Measurements from ENCODE around the gene DDOST. TPM values are rescaled to one million over a fixed set of nuclear protein-coding genes. Genes with fewer than 3 reads are reported as not detected.

Gene DDOST
- total RNA-seq, 1 donor from 2014 or later, result 161 TPM

- Histone ChIP-seq H3K36me3 (no peaks in the 10 kb centered on the region), H3K27me3 (no peaks in the 10 kb centered on the region), H3K4me1 (no peaks in the 10 kb centered on the region), H3K4me3 (no peak overlapping the region), H3K27ac (no peak overlapping the region), H3K9me3 (no peaks in the 10 kb centered on the region)
- intact Hi-C loops (cut with DNase I), result no loop called here
- TF ChIP-seq, protein P1, sequence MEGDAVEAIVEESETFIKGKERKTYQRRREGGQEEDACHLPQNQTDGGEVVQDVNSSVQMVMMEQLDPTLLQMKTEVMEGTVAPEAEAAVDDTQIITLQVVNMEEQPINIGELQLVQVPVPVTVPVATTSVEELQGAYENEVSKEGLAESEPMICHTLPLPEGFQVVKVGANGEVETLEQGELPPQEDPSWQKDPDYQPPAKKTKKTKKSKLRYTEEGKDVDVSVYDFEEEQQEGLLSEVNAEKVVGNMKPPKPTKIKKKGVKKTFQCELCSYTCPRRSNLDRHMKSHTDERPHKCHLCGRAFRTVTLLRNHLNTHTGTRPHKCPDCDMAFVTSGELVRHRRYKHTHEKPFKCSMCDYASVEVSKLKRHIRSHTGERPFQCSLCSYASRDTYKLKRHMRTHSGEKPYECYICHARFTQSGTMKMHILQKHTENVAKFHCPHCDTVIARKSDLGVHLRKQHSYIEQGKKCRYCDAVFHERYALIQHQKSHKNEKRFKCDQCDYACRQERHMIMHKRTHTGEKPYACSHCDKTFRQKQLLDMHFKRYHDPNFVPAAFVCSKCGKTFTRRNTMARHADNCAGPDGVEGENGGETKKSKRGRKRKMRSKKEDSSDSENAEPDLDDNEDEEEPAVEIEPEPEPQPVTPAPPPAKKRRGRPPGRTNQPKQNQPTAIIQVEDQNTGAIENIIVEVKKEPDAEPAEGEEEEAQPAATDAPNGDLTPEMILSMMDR (IDR thresholded peaks at IDR 0.05), result no peak
- no peak for ATAC-seq
- DNase-seq, result no peak
These were observed 28.5 kb upstream of the DDOST start for GRCh38 chr1:20689645-20690056.

DNA sequence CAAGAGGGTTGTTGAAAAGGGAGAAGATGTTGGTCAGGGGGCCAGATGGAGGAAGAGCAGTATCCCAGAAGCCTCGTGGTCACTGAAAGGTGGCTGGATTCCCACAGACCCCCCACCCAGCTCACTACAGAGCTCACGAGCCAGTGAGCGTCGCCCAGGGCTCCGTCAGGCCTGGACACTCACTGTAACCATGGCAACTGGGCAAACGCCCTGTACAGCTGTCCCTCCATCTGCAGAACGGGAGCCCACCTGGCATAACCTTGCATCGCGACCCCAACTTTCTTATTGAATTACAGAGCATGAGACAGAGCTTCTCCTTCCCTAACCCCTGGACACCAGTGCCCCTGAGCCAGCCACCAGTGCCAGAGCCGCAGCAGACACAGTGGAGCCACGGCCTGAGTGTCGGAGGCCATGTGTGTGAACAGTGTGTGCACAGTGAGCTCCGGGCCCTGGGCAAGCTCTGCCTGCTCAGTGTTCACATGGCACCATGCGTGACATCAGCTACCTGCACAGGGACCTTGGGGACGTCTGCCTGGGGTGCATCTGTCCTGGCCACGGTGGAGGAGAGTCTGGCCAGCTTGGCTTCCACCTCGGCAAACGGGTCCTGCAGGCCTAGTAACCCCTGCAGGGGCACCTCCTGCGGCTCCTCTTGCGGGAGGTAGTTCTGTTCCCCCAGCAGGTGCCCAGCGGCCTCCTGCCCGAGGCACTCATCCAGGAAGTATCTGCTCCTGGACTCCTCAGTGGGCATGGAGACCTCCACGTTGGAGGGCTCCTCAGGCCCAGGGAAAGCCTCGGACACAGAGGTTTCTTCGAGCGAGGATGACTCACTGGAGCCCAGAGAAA lies 25.9 kb upstream of the DDOST start:
- H3K36me3 ChIP-seq, result no peaks in the 10 kb centered on the region
- no peak overlapping the region for H3K4me3 ChIP-seq
- H3K4me1 ChIP-seq, result no peaks in the 10 kb centered on the region
- ATAC-seq (no peak), DNase-seq (no peak)
- TF ChIP-seq, protein P1 (IDR thresholded peaks at IDR 0.05), result no peak
- no peaks in the 10 kb centered on the region for H3K9me3 ChIP-seq
- no peak overlapping the region for H3K27ac ChIP-seq
- H3K27me3 ChIP-seq, result no peaks in the 10 kb centered on the region
- intact Hi-C loops (cut with DNase I), result no loop called here

DNA sequence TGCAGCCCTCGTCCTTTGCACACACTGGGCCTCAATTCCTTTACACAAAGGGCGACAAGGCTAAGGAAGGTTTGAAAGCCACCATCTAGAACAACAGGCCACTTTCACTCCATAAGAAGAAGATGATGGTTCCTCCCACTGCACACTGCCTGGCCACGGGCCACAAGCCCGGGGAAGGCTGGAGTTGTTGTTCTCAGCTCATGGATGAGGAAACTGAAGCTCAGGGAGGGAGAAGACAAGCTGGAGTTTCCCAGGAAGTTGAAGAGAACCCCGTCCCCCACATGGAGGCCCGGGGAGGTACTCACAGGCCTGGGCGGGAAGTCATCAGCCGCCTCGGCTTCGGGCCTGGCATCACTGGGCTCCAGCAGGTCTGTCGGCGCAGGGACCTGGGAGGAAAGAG lies 24.6 kb upstream of the DDOST start:
- TF ChIP-seq, protein P1 (IDR thresholded peaks at IDR 0.05), result no peak
- DNase-seq (no peak), ATAC-seq (no peak)
- no peaks in the 10 kb centered on the region for H3K27me3 ChIP-seq
- H3K4me3 ChIP-seq, result no peak overlapping the region
- peak overlapping the region; percentile 75 for H3K27ac ChIP-seq
- H3K36me3 ChIP-seq, result no peaks in the 10 kb centered on the region
- no peaks in the 10 kb centered on the region for H3K4me1 ChIP-seq
- intact Hi-C loops (cut with DNase I), result no loop called here
- no peaks in the 10 kb centered on the region for H3K9me3 ChIP-seq

DNA sequence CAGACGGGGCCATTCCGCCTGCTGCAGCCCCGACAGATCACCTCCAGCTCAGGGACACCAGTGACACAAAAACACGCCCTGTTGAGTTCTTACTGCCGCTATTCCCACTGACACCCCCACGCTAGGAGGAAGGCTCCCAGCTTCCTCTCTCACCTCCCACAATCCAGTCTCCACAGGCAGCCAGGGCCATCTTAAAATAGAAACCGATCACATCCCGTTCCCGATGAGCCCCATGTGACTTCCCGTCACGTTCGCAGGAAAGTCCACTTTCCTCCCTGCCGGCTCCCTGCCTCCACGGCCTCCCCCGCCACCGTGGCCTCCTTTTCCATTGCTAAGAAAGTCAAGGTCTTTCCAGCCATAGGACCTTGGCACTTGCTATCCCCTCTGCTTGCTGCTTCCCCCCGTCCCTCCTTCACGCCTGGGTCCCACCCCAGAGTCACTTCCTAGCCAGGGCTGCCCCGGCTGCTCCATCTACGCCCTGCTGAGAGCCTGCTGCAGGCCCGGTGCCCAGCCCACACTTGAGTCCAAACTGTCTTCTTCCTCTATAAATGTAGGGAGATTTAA lies 24.0 kb upstream of the DDOST start:
- Histone ChIP-seq H3K27ac (peak overlapping the region; percentile 75), H3K36me3 (no peaks in the 10 kb centered on the region), H3K9me3 (no peaks in the 10 kb centered on the region), H3K4me3 (peak overlapping the region; percentile 43), H3K27me3 (no peaks in the 10 kb centered on the region), H3K4me1 (no peaks in the 10 kb centered on the region)
- ATAC-seq (peak; percentile 50), DNase-seq (peak; percentile 60)
- intact Hi-C loops (cut with DNase I), result no loop called here
- TF ChIP-seq, protein P1 (IDR thresholded peaks at IDR 0.05), result no peak

- ATAC-seq (peak; percentile 4), DNase-seq (no peak)
- Histone ChIP-seq H3K27ac (peak overlapping the region; percentile 75), H3K4me3 (peak overlapping the region; percentile 43), H3K27me3 (no peaks in the 10 kb centered on the region), H3K36me3 (no peaks in the 10 kb centered on the region), H3K9me3 (no peaks in the 10 kb centered on the region), H3K4me1 (no peaks in the 10 kb centered on the region)
- TF ChIP-seq, protein P1 (IDR thresholded peaks at IDR 0.05), result no peak
- intact Hi-C loops (cut with DNase I), result no loop called here
These were observed 23.5 kb upstream of the DDOST start for GRCh38 chr1:20684651-20685050.
